Activated T-helper 1 cell treated with Interleukin-2 at 50 U/mL for 16 hours (primary cell): Measurements from ENCODE around the gene RTL10.
"Not testable (repeated sequence)": the region's sequence is repeated elsewhere in the genome, so short reads cannot be mapped to it uniquely, and the experiment has no call there.

Experiments used
- DNase-seq: peaks from one replicate; pipeline ENCODE4 v3.0.0-alpha.2; 2020; ENCODE audit warnings: low read depth

Gene RTL10

DNA sequence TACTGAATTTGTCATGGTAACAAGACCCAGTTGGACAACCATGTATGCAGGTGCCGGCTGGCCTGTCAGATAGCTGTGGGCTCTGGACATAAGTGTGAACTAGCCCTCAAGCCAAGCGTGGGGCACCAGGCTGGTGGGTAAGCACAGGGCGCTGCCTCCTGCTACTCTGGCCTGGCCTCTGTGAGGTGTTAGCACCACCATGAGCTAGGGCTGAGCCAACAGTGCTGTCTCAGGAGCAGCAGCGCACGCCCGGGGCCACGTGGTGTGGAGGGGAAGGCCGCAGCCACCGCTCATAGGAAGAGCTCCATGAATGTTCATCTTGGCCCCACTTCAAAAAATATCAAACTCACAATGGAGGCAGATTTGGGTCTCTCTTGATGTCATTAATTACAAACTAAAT is 35.3 kb upstream of the RTL10 start:
- no peak for DNase-seq

GRCh38 chr22:19888131-19888746 is 33.6 kb upstream of the RTL10 start:
- no peak for DNase-seq

GRCh38 chr22:19887256-19887985 is 32.7 kb upstream of the RTL10 start:
- no peak for DNase-seq

DNA sequence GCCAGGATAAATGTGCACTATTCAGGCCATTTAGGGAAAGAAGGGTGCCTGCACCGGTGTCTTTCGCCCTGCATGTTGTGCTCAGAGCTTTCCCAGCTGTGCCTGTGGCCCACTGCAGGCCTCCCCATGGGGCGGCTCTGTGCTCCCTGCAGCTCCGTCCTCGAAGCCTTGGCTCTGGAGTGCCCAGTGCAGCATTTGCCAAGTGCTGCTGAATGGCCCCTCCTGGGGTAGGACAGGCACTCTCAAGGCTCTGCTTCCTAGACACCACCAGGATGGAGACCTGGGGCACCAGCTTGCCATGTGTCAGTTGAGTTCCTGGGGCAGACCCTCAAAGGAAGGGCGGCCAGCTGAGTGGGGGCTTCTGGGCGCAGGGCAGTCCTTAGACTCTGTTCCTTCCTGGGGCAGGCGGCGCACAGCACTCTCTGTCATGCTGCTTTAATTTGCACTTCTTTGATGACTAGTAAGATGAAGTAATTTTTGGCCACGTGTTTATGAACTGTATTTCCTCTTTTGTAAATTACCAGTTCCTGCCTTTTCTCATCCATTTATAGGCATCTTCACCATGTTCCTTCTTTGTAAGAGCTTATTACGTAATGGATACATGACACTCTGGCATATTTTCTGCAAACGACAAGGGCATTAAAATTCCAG is 32.1 kb upstream of the RTL10 start:
- no peak for DNase-seq

- no peak for DNase-seq
These were observed 31.3 kb upstream of the RTL10 start for GRCh38 chr22:19885841-19886592.

GRCh38 chr22:19884954-19885751 is 30.5 kb upstream of the RTL10 start:
- DNase-seq = no peak

GRCh38 chr22:19884161-19884953 is 29.7 kb upstream of the RTL10 start:
- DNase-seq = no peak

GRCh38 chr22:19883446-19883845 is 28.8 kb upstream of the RTL10 start:
- DNase-seq = not testable (repeated sequence)

GRCh38 chr22:19882446-19883381 is 28.0 kb upstream of the RTL10 start:
- no peak for DNase-seq

GRCh38 chr22:19880786-19881569 is 26.3 kb upstream of the RTL10 start:
- no peak for DNase-seq

- no peak for DNase-seq
These were observed 25.5 kb upstream of the RTL10 start for GRCh38 chr22:19879992-19880785.

DNA sequence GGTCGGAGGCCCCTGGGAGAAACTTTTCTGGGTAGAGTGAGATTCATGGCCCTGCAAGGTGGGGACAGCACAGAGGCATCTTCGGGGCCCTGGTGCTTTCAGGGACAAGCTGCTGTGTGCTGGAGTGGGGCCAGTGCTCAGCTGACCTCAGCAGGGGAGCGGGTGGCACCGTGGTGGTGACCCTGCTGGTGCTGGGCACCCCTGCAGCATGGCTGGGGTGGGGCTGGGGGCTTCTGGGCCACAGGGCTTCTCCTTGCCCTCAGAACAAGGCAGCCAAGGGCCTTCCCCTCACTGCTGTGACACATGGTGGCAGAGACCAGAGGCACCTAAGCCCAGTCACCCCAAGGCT is 24.9 kb upstream of the RTL10 start:
- no peak for DNase-seq

DNA sequence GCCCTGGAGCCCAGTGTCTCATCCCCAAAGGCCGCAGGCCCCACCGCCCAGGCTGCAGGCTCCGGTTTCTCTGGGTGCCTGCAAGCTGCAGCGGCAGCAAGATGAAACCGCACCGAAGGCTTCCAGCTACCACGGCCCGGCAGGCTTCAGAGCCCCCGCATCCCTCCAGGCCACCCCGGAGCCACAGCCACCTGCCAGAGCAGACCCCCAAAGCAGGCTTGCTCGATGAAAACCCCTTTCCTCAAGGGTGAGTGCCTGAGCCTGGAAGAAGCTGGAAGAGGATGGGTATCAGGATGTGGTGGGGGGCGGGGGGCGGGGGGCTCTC is 24.5 kb upstream of the RTL10 start:
- no peak for DNase-seq

DNA sequence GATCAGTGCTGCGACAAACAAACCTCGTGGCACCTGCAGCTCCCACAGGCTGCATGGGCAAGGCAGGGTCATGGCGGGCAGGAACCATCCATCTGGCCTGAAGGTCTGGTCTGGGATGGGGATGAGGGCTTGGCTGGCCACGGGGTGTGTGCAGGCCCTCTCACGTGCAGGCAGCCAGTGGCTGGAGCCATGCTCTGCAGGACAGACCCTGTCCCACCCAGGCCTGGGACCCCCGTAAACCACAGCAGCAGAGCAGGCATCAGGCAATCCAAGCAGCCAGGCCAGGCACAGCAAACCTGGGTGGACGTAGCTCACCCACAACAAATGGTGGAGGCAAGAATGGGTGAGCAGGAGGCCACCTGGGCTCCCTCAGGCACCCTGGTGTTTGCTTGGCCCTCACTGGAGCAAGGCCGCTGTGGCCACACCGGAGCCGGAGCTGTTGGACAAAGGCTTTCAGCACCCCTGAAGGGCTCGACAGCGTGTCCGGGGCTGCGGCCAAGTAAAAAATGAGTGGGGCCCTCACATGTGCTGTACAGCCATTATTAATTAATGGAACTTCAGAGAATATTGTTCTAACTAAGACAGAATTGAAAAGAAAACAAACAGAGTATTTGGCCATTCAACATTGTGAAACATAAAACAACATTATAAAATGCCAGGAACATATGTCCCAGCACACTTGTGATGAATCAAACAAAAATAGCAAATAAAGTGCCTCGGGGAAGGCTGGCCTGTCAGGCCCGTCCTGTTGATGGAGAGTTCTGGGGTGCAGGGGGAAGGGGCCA is 24.0 kb upstream of the RTL10 start:
- no peak for DNase-seq

DNA sequence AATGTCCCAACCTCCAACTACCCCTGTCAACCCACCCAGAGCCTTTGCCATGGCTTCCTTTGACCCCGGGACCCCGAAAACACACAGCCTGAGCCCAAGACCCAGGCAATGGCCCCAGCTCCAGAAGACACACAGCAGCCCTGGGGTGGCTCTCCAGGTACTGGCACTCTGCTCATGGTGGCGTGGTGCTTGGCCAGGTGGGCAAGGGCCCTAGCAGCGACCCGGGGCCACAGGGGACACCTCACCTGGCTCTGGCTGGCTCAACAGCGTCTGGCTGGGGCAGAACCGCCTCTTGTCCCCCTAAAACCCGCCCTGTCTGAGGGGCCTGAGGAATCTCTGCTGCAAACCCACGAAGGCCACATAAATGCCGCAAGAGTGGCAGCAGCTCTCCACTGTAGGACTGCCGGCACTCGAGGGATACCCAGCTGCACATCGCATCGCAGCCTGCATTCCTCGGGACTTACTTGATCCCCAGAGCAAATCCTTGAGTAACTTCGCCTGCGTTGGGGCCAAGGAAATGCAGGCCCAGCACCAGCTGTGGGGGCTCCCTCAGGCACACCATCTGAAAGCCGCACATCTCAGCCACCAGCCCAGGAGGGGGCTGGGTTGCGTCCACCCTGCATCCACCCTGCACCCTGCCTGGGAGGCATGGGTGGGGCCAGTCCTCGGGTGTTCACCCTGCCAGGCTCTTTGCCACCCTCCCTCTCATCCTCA is 23.1 kb upstream of the RTL10 start:
- DNase-seq = no peak

GRCh38 chr22:19876941-19877625 is 22.4 kb upstream of the RTL10 start:
- DNase-seq = no peak
